Thoracic aorta (tissue), 2 donors: ENCODE data around the gene CRYBA4. TPM values are rescaled to one million over a fixed set of nuclear protein-coding genes. Genes with fewer than 3 reads are reported as not detected.

Experiments
- ATAC-seq: fragments of 150-250 bp; one replicate; pipeline ENCODE4 v1.8.0; 2017; ENCODE audit warnings: low read depth; ENCODE audit not compliant: insufficient number of reproducible peaks, low FRiP score
- DNase-seq: peaks from one replicate; pipeline ENCODE4 v3.0.0-alpha.2; 2020; ENCODE audit warnings: low spot score
- H3K27ac ChIP-seq, 2 donors: fragments of 200-600 bp; sonication (generic); 1 replicate in 1 of 2; 2 replicates in 1 of 2; pipeline ENCODE4 v1.5.1; 2016; ENCODE audit warnings: mild to moderate bottlenecking in 2 of 2, moderate library complexity in 2 of 2
- H3K27me3 ChIP-seq: fragments of 200-600 bp; sonication (generic); replicated peaks from 2 replicates; pipeline ENCODE4 v1.6.0; 2016; ENCODE audit warnings: mild to moderate bottlenecking; ENCODE audit not compliant: insufficient read depth
- H3K36me3 ChIP-seq: fragments of 200-600 bp; sonication (generic); one replicate; pipeline ENCODE4 v1.5.1; 2016
- H3K4me1 ChIP-seq, 2 donors: fragments of 200-600 bp; sonication (generic); 1 replicate in 1 of 2; 2 replicates in 1 of 2; pipeline versions ENCODE4 v1.5.1 to v1.6.0; 2016; ENCODE audit warnings: low read depth in 2 of 2, mild to moderate bottlenecking in 1 of 2; ENCODE audit not compliant: control insufficient read depth in 1 of 2
- H3K4me3 ChIP-seq: fragments of 200-600 bp; sonication (generic); 2 replicates; pipeline ENCODE4 v1.5.1; 2016; ENCODE audit warnings: mild to moderate bottlenecking
- H3K9me3 ChIP-seq: fragments of 200-600 bp; sonication (generic); 2 replicates; pipeline ENCODE4 v1.5.1; 2016
- CTCF ChIP-seq: fragments of 200-600 bp; sonication (generic); IDR thresholded peaks from one replicate; pipeline ENCODE4 v1.5.1; 2019; ENCODE audit warnings: antibody characterized with exemption
- total RNA-seq, 2 donors: library from RNA; depleted of rRNA; stranded (reverse); fragments of >200 nt; gene quantifications; one replicate each; pipeline versions ENCODE4 v1.1.0 to v1.2.3, GENCODE V29; 2016

The CRYBA4 gene
- total RNA-seq, 2 donors from 2014 or later, result not detected

- Histone ChIP-seq H3K4me3 (no peak within 1 kb of the TSS), H3K9me3 (no peaks in the 10 kb centered on the region), H3K27me3 (no peaks in the 10 kb centered on the region), H3K4me1 (no peaks in the 10 kb centered on the region), H3K27ac (no peak within 1 kb of the TSS), H3K36me3 (no peaks in the 10 kb centered on the region)
- ATAC-seq, result no peak
- DNase-seq, result no peak
- TF ChIP-seq CTCF, result no peak
Measured at GRCh38 chr22:26617271-26618199, 4.2 kb upstream of the CRYBA4 start, which contains the start of gene CRYBB1. Gene CRYBB1, minus strand, starts transcription at chr22:26618027. Its CDS starts 1,708 bp downstream, at chr22:26616319.

- Histone ChIP-seq H3K4me1 (no peaks in the 10 kb centered on the region), H3K36me3 (no peaks in the 10 kb centered on the region), H3K9me3 (no peaks in the 10 kb centered on the region), H3K27ac (no peak overlapping the region), H3K27me3 (no peaks in the 10 kb centered on the region), H3K4me3 (no peak overlapping the region)
- no peak for ATAC-seq
- TF ChIP-seq CTCF, result no peak
- no peak for DNase-seq
Measured at GRCh38 chr22:26618455-26618854, 3.3 kb upstream of the CRYBA4 start.

DNA sequence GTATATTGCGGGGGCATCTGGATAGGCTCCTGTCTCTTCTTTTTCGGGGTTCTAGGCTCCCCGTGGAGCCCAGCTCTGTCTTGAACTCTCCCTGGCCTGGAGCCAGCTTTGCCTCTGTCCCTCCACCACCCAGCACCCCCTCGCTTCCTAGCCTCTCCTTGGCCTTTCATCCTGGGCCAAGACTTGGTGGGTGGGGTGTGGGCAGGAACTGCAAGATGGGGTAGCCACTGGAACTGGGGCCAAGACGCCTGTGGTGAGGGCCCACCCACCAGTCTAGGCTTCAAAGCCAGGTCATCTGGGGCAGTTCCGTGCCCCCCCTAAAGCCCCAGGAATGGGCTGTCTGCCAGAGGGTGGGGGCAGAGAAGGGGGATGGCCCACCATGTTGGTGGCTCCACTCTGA is 2.3 kb upstream of the CRYBA4 start:
- no peak for DNase-seq
- no peak for ATAC-seq
- H3K27ac ChIP-seq, result no peak overlapping the region
- no peaks in the 10 kb centered on the region for H3K4me1 ChIP-seq
- H3K9me3 ChIP-seq, result no peaks in the 10 kb centered on the region
- TF ChIP-seq CTCF, result no peak
- H3K27me3 ChIP-seq, result no peaks in the 10 kb centered on the region
- no peaks in the 10 kb centered on the region for H3K36me3 ChIP-seq
- no peak overlapping the region for H3K4me3 ChIP-seq

DNA sequence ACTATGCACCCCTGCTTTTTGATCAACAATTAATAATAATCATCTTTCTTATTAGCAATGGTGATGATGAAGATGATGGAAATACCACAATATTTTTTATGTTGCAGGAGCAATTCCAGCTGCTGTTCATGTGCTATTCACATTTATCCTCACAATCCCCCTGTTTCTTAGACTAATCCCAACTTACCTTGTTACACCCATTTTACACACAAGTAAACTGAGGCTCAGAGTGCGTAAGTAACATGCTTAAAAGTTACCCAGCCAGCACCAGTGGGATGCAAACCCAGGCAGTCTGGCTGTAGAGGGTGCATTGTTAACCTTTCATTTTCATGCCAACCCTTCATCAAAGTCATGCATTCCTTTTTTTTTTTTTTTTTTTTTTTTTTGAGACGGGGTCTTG is 1.6 kb upstream of the CRYBA4 start:
- Histone ChIP-seq H3K27me3 (no peaks in the 10 kb centered on the region), H3K27ac (no peak overlapping the region), H3K36me3 (no peaks in the 10 kb centered on the region), H3K9me3 (no peaks in the 10 kb centered on the region), H3K4me1 (no peaks in the 10 kb centered on the region), H3K4me3 (no peak overlapping the region)
- no peak for DNase-seq
- no peak for TF ChIP-seq CTCF
- ATAC-seq, result no peak

GRCh38 chr22:26623984-26624383 is 2.2 kb downstream of the CRYBA4 start:
- Histone ChIP-seq H3K4me1 (no peaks in the 10 kb centered on the region), H3K27ac (no peak overlapping the region), H3K9me3 (no peaks in the 10 kb centered on the region), H3K27me3 (no peaks in the 10 kb centered on the region), H3K36me3 (no peaks in the 10 kb centered on the region), H3K4me3 (no peak overlapping the region)
- no peak for TF ChIP-seq CTCF
- ATAC-seq (no peak), DNase-seq (no peak)
